HepG2 (cell line): ENCODE data around the gene MAPRE3. TPM values are rescaled to one million over a fixed set of nuclear protein-coding genes. Genes with fewer than 3 reads are reported as not detected.
A peak's percentile ranks its signal among the peaks of the same experiment; 100 is the strongest.

Experiments used
- AGO2 ChIP-seq: fragments of 200-400 bp; formaldehyde crosslinking; optimal IDR thresholded peaks from 2 replicates; pipeline ENCODE3; 2017; ENCODE audit warnings: mild to moderate bottlenecking, low read depth, low read length, moderate library complexity
- BATF2 ChIP-seq: sonication (generic); formaldehyde crosslinking; IDR thresholded peaks from 2 replicates; pipeline ENCODE4 v1.8.0; 2022; ENCODE audit warnings: mild to moderate bottlenecking, missing genetic modification reagents, moderate library complexity
- CBX5 ChIP-seq: sonication (generic); formaldehyde crosslinking; IDR thresholded peaks from 2 replicates; pipeline ENCODE4 v1.4.0; 2020; ENCODE audit warnings: missing genetic modification reagents, borderline replicate concordance
- CHCHD3 ChIP-seq: sonication (generic); formaldehyde crosslinking; IDR thresholded peaks from 2 replicates; pipeline ENCODE4 v1.8.0; 2022; ENCODE audit warnings: mild to moderate bottlenecking, missing genetic modification reagents, moderate library complexity
- DR1 ChIP-seq: sonication (generic); formaldehyde crosslinking; IDR thresholded peaks from 2 replicates; pipeline ENCODE4 v1.8.0; 2021; ENCODE audit warnings: mild to moderate bottlenecking, missing genetic modification reagents, inconsistent platforms
- FOXO1 ChIP-seq: sonication (generic); formaldehyde crosslinking; IDR thresholded peaks from 2 replicates; pipeline ENCODE4 v1.4.0; 2020; ENCODE audit warnings: missing genetic modification reagents
- HOXA3 ChIP-seq: sonication (generic); formaldehyde crosslinking; IDR thresholded peaks from 2 replicates; pipeline ENCODE4 v1.5.0; 2020; ENCODE audit warnings: missing genetic modification reagents
- JARID2 ChIP-seq: sonication (generic); formaldehyde crosslinking; IDR thresholded peaks from 2 replicates; pipeline ENCODE4 v1.8.1; 2023; ENCODE audit warnings: missing genetic modification reagents, inconsistent platforms; ENCODE audit not compliant: insufficient replicate concordance
- MAFG ChIP-seq: sonication (generic); formaldehyde crosslinking; IDR thresholded peaks from 2 replicates; pipeline ENCODE4 v1.5.1; 2020; ENCODE audit warnings: mild to moderate bottlenecking, missing genetic modification reagents
- PHF8 ChIP-seq: sonication (generic); formaldehyde crosslinking; IDR thresholded peaks from 2 replicates; pipeline ENCODE4 v1.5.0; 2020; ENCODE audit warnings: missing genetic modification reagents
- POGZ ChIP-seq: sonication (generic); formaldehyde crosslinking; IDR thresholded peaks from 2 replicates; pipeline ENCODE4 v1.4.0; 2020; ENCODE audit warnings: mild to moderate bottlenecking, missing genetic modification reagents
- PRDM4 ChIP-seq: sonication (generic); formaldehyde crosslinking; IDR thresholded peaks from 2 replicates; pipeline ENCODE4 v1.9.0; 2021; ENCODE audit warnings: missing genetic modification reagents, borderline replicate concordance
- RBM22 ChIP-seq: fragments of 200-400 bp; formaldehyde crosslinking; optimal IDR thresholded peaks from 2 replicates; pipeline ENCODE3; 2017; ENCODE audit warnings: mild to moderate bottlenecking, low read length, moderate library complexity
- RFX1 ChIP-seq: fragments of 450-650 bp; IDR thresholded peaks from 2 replicates; pipeline ENCODE4 v1.6.1; 2017
- TEAD2 ChIP-seq: sonication (generic); formaldehyde crosslinking; IDR thresholded peaks from 2 replicates; pipeline ENCODE4 v1.9.0; 2021; ENCODE audit warnings: missing genetic modification reagents
- ZBTB4 ChIP-seq: sonication (generic); formaldehyde crosslinking; IDR thresholded peaks from 2 replicates; pipeline ENCODE4 v1.4.0; 2020; ENCODE audit warnings: missing genetic modification reagents, mild to moderate bottlenecking, borderline replicate concordance
- ZBTB7A ChIP-seq: sonication (generic); formaldehyde crosslinking; IDR thresholded peaks from 2 replicates; pipeline ENCODE4 v1.8.0; 2022; ENCODE audit warnings: mild to moderate bottlenecking, missing genetic modification reagents
- ZNF20 ChIP-seq: sonication (generic); formaldehyde crosslinking; IDR thresholded peaks from 2 replicates; pipeline ENCODE4 v1.4.0; 2020; ENCODE audit warnings: mild to moderate bottlenecking, moderate library complexity, missing genetic modification reagents
- ZNF230 ChIP-seq: sonication (generic); formaldehyde crosslinking; IDR thresholded peaks from 2 replicates; pipeline ENCODE4 v1.4.0; 2020; ENCODE audit warnings: mild to moderate bottlenecking, missing genetic modification reagents
- ZNF234 ChIP-seq: sonication (generic); formaldehyde crosslinking; conservative IDR thresholded peaks from 2 replicates; pipeline ENCODE4 v1.5.1; 2020; ENCODE audit warnings: mild to moderate bottlenecking, missing genetic modification reagents
- ZNF33B ChIP-seq: sonication (generic); formaldehyde crosslinking; IDR thresholded peaks from 2 replicates; pipeline ENCODE4 v1.5.1; 2020; ENCODE audit warnings: mild to moderate bottlenecking, missing genetic modification reagents
- ZNF446 ChIP-seq: sonication (generic); formaldehyde crosslinking; IDR thresholded peaks from 2 replicates; pipeline ENCODE4 v1.5.0; 2020; ENCODE audit warnings: mild to moderate bottlenecking, missing genetic modification reagents
- ZNF547 ChIP-seq: sonication (generic); formaldehyde crosslinking; IDR thresholded peaks from 2 replicates; pipeline ENCODE4 v1.5.1; 2020; ENCODE audit warnings: mild to moderate bottlenecking, missing genetic modification reagents
- ZNF703 ChIP-seq: sonication (generic); formaldehyde crosslinking; IDR thresholded peaks from 2 replicates; pipeline ENCODE4 v1.5.1; 2020; ENCODE audit warnings: missing genetic modification reagents, mild to moderate bottlenecking, moderate library complexity, borderline replicate concordance
- polyA plus RNA-seq, 8 experiments: library from polyadenylated mRNA; depleted of rRNA in 3 of 8; stranded (reverse) in 7 of 8; unstranded in 1 of 8; fragments of >200 nt; fragmentation: Illumina TruSeq in 4 of 8; extraction: Trizol in 4 of 8; gene quantifications; 2 replicates each; pipeline versions ENCODE4 v1.2.1 to v1.2.3, GENCODE V29; 2011 to 2016; ENCODE audit warnings: low read depth in 4 of 8, missing spikeins in 1 of 8, mixed read lengths in 1 of 8; ENCODE audit not compliant: insufficient read depth in 1 of 8
- total RNA-seq, 5 experiments: library from RNA; depleted of rRNA; stranded (reverse); fragments of >200 nt; fragmentation: Illumina TruSeq; extraction: Trizol; gene quantifications; 2 replicates each; pipeline ENCODE4 v1.2.3, GENCODE V29; 2016; ENCODE audit warnings: low read depth in 1 of 5

The MAPRE3 gene
- total and polyA plus RNA-seq, 2 of the 13 experiments (the other 11 are each of a cell fraction or from before 2014, with no cell fraction given) = 0.31 to 0.91 TPM

GRCh38 chr2:27049422-27050280 lies 79.2 kb downstream of the MAPRE3 start (continued):
- no peak for TF ChIP-seq FOXO1 (CRISPR knock-in tag)
- peak; percentile 50 for TF ChIP-seq ZNF230
- peak; percentile 89; the same call in 1 of the 2 replicates for TF ChIP-seq BATF2
- TF ChIP-seq ZNF547 (CRISPR knock-in tag) = peak; percentile 95; the same call in 1 of the 2 replicates
- peak; percentile 94; the same call in 1 of the 2 replicates for TF ChIP-seq ZNF703 (CRISPR knock-in tag)
- TF ChIP-seq RFX1 = no peak
- TF ChIP-seq RBM22 = no peak
- TF ChIP-seq PHF8 = no peak
- 0 out of 2 replicates have a peak, but pooled peaks have one; percentile 5 for TF ChIP-seq HOXA3 (CRISPR knock-in tag)
- TF ChIP-seq ZBTB4 = no peak
- TF ChIP-seq ZNF33B (CRISPR knock-in tag) = peak; percentile 91; the same call in 1 of the 2 replicates
- TF ChIP-seq ZBTB7A (CRISPR knock-in tag) = no peak
- peak; percentile 30 for TF ChIP-seq JARID2 (CRISPR knock-in tag)
- TF ChIP-seq ZNF234 (CRISPR knock-in tag) = 0 out of 2 replicates have a peak, but pooled peaks have one; percentile 22
- peak; percentile 4; the same call in 1 of the 2 replicates for TF ChIP-seq POGZ (CRISPR knock-in tag)
- no peak for TF ChIP-seq TEAD2 (CRISPR knock-in tag)
- TF ChIP-seq DR1 (CRISPR knock-in tag) = 0 out of 2 replicates have a peak, but pooled peaks have one; percentile 58
- TF ChIP-seq CBX5 = no peak; the same call in 1 of the 2 replicates
- TF ChIP-seq ZNF446 (CRISPR knock-in tag) = peak; percentile 75; the same call in 1 of the 2 replicates
- TF ChIP-seq ZNF20 (CRISPR knock-in tag) = no peak
- no peak for TF ChIP-seq CHCHD3 (CRISPR knock-in tag)
- peak; percentile 99 for TF ChIP-seq AGO2
- 0 out of 2 replicates have a peak, but pooled peaks have one; percentile 17 for TF ChIP-seq PRDM4 (CRISPR knock-in tag)
- TF ChIP-seq MAFG (CRISPR knock-in tag) = no peak
